GDM1 (cell line): ENCODE measurements around the gene EMP3.
"Not testable (repeated sequence)": the region's sequence is repeated elsewhere in the genome, so short reads cannot be mapped to it uniquely, and the experiment has no call there.

ENCODE experiments used
- DNase-seq: peaks from one replicate; lab custom pipeline; 2025; lab: John Stamatoyannopoulos, UW

Gene EMP3

GRCh38 chr19:48348045-48348444, 22.7 kb downstream of the EMP3 start:
- no peak for DNase-seq

DNA sequence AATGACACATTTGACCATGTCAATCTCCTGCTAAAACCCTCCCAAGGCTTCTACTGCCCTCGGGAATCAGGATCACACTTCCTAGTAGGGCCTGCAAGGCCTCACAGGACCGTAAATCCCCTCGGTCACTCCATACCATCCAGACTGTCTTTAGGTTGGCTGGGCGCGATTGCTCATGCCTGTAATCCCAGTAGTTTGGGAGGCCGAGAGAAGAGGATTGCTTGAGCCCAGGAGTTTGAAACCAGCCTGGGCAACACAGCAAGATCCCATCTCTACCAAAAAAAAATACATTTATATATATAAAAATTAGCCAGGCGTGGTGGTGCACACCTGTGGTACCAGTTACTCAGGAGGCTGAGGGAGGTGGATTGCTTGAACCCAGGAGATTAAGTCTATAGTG, 23.4 kb downstream of the EMP3 start:
- DNase-seq: no peak

- no peak for DNase-seq
Observed at GRCh38 chr19:48350856-48351255, 25.5 kb downstream of the EMP3 start.

DNA sequence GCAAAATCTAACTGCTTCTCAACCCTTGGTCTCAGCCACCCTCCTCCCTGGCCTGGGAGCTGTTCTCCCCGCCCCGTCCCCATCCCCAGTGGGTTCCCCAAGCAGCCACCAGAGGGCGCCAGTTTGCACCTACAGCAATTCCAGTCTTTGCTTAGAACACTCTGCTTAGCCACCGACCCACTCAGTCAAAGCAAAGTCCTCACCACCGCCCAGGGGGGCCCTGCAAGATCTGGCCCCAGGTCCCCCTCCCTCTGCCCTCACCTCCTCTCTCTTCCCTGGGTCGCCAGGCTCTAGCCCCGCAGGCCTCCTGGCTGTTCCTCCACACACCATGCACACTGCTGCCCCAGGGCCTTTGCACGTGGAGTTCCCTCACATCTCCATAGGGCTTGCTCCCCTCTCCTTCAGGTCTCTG, 26.0 kb downstream of the EMP3 start:
- peak; percentile 49 for DNase-seq

DNA sequence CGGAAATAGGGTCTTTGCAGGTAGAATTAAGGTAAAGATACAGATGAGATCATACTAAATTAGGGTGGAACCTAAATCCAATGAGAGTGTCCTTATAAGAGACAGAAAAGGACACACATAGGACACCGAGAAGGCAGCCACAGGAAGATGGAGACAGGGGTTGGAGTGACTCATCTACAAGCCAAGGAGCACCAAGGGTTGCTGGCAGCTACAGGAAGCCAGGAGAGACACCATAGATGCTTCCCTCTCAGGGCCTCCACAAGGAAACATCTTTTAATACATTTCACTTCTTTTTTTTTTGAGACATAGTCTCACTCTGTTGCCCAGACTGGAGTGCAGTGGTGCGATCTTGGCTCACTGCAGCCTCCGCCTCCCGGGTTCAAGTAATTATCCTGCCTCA, 28.3 kb downstream of the EMP3 start:
- peak; percentile 2 for DNase-seq

- no peak for DNase-seq
Observed at GRCh38 chr19:48354332-48354992, 29.1 kb downstream of the EMP3 start.

GRCh38 chr19:48355365-48355954, 30.1 kb downstream of the EMP3 start:
- DNase-seq: no peak

DNA sequence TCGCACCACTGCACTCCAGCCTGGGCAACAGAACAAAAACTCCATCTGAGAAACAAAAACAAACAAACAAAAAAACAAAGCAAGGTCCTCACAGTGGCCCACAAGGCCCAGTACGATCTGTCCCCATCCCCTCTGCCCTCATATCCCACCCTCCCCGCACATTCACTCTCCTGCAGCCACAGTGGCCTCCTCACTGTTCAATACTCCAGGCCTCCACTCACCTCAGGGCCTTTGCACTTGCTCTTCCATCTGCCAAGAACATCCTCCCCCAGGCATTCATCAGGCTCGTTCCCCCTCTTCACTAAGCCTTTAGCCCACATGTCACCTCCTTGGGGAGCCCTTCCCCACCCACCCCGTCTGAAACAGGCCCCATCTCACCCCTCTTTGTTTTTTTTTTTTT, 33.8 kb downstream of the EMP3 start:
- no peak for DNase-seq

GRCh38 chr19:48361912-48362311, 36.6 kb downstream of the EMP3 start:
- no peak for DNase-seq

DNA sequence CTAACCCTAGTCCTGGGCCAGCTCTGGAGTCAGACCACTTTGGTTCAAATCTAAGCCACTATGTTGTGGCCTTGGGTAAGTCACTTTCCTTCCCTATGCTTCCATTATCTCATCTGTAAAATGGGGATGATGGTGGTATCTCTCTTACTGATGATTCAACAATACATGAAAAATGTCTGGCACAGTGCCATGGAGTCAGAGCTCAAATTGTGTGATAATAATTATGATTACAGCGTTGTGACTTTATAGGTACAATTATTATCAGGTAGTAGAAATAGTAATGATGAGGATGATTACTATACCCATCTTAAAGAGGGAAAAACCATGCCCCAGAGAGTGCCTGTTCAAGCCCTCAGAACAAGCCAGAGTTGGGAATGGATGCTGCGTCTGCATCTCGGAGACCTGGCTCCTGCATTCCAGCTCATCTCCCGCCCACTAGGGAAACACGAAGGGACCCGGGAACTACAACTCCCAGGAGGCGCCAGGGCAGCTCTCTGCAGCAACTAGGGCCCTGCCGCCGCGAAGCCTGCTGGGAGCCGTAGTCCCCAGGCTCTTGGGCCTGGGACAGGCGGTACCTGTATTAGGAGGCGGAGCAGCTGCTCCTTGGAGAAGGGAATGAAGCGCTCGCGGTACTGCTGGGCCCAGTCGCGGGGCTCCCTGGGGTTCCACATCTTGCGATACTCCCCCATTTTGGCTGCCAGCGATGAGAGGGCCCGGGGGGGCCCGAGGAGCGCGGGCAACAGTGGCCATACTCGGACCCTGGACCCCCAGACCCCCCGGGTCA, 37.6 kb downstream of the EMP3 start:
- peak; percentile 90 for DNase-seq

DNA sequence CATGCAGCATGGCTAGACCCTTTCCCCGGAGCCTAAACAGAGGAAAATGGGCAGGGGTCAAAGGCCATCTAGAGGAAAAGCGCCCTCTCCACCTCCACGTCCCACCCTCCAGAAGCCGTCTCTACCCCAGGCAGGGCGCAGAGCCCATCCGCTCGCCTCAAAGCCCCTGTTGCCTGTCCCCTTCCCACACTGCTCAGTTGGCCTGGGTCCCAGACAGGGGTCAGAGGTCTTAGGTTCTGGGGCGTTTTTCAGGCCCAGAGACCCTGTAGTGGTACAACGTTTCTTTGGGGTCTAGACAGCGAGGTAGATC, 38.1 kb downstream of the EMP3 start:
- DNase-seq: no peak

- peak; percentile 100 for DNase-seq
Observed at GRCh38 chr19:48363810-48364597, 38.7 kb downstream of the EMP3 start, which contains the start of the genes SYNGR4 and TMEM143. SYNGR4 (plus strand) TSS chr19:48364367; CDS start chr19:48365843, 1,476 bp downstream. TMEM143 (minus strand) TSS chr19:48363940; CDS start chr19:48363920, 20 bp downstream.

DNA sequence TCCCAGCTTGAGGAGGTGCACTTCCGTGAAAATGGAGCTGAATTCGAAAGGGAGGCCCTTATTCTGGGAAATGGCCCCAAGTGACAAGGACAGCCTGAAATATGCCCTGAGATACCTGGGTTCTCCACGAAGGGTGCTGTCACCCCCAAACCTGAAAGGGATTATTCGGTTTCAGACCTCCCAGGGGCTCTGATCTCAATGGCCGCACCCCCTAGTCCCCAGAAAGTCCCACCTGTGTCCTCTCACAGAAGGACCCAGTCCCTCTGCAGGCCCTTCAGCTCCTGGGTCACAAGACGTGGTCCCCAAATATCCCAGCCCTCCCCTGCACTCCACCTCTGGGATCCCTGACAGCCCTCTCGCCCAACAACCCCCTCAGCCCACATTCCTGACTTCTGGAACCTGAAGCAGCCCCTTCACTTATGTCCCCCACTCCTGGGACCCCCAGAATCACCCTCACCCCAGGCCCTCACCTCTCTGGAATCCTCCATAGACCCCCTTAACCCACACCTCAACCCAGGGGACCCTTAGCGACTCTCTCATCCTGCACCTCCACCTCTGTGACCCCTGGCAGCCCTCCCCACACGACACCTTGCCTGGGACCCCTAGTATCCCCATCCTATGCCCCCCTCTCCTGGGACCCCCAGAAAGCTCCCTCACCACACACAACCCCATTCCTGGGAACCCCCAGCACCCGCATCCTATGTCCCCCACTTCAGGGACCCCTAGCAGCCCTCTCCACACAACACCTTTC, 39.4 kb downstream of the EMP3 start:
- DNase-seq: no peak

- DNase-seq: no peak
Observed at GRCh38 chr19:48365602-48366001, 40.2 kb downstream of the EMP3 start.

GRCh38 chr19:48367855-48368254, 42.5 kb downstream of the EMP3 start:
- no peak for DNase-seq

- no peak for DNase-seq
Observed at GRCh38 chr19:48368936-48369335, 43.6 kb downstream of the EMP3 start.

- DNase-seq: no peak
Observed at GRCh38 chr19:48370955-48371354, 45.6 kb downstream of the EMP3 start.

- no peak for DNase-seq
Observed at GRCh38 chr19:48371367-48371766, 46.0 kb downstream of the EMP3 start.

GRCh38 chr19:48371771-48372170, 46.4 kb downstream of the EMP3 start:
- not testable (repeated sequence) for DNase-seq

DNA sequence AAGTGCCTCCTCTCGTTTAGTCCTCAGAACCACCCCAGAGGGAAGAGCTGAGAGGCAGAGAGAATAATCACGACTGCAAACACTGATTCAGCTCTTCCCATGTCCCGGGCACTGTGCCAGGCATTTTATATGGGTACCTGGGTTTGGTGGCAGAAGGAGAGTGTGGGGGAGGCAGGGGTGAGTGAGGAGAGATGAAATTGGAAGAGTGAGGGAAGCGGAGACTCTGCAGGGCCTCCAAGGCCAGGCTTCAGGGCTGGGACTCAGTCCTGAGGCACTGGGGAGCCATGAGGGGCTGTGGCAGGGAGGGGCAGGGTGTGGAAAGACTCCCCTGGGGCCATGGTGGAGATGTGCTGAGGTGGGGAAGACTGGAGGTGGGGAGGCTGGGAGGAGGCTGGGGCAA, 47.6 kb downstream of the EMP3 start:
- DNase-seq: no peak

- no peak for DNase-seq
Observed at GRCh38 chr19:48373567-48373966, 48.2 kb downstream of the EMP3 start.

DNA sequence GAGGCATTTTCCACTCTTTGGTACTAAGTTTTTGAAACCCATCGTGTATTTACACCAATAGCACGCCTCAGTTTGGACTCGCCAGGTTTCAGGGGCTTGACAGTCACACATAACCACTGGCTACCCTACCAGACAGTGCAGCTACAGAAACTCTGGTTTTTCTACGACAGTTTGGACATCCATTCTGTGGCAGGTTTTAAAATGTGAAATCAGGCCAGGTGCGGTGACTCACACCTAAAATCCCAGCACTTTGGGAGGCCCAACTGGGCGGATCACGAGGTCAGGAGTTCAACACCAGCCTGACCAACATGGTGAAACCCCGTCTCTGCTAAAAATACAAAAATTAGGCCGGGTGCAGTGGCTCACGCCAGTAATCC, 52.8 kb downstream of the EMP3 start:
- no peak for DNase-seq
